HEK293T (cell line): Measurements from ENCODE around the gene G3BP1.
"Not testable (repeated sequence)": the region's sequence is repeated elsewhere in the genome, so short reads cannot be mapped to it uniquely, and the experiment has no call there.

Experiments
- CTBP1 ChIP-seq: fragments of 450-650 bp; IDR thresholded peaks from 2 replicates; pipeline ENCODE4 v1.6.1; 2016; ENCODE audit warnings: borderline replicate concordance
- ELF4 ChIP-seq: fragments of 450-650 bp; IDR thresholded peaks from 2 replicates; pipeline ENCODE4 v1.6.1; 2017; ENCODE audit warnings: antibody characterized with exemption
- FOXK2 ChIP-seq: fragments of 450-650 bp; IDR thresholded peaks from 2 replicates; pipeline ENCODE4 v1.6.1; 2016; ENCODE audit warnings: mild to moderate bottlenecking
- SUZ12 ChIP-seq: fragments of 450-650 bp; IDR thresholded peaks from 2 replicates; pipeline ENCODE4 v1.6.1; 2016; ENCODE audit warnings: mild to moderate bottlenecking
- TARDBP ChIP-seq: fragments of 450-650 bp; IDR thresholded peaks from 2 replicates; pipeline ENCODE4 v1.6.1; 2016
- ZNF384 ChIP-seq: fragments of 450-650 bp; IDR thresholded peaks from 2 replicates; pipeline ENCODE4 v1.6.1; 2016

DNA sequence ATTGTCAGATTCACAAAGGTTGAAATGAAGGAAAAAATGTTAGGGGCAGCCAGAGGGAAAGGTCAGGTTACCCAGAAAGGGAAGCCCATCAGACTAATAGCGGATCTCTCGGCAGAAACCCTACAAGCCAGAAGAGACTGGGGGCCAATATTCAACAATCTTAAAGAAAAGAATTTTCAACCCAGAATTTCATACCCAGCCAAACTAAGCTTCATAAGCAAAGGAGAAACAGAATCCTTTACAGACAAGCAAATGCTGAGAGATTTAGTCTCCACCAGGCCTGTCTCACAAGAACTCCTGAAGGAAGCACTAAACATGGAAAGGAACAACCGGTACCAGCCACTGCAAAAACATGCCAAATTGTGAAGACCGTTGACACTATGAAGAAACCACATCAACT, 61.1 kb downstream of the G3BP1 start:
- TF ChIP-seq FOXK2, ELF4, TARDBP, ZNF384, CTBP1, SUZ12: not testable (repeated sequence)
